Glutamatergic neuron (in vitro differentiated cells): Measurements from ENCODE around the gene RIOK3. TPM values are rescaled to one million over a fixed set of nuclear protein-coding genes. Genes with fewer than 3 reads are reported as not detected.

Source experiments
- DNase-seq: peaks from one replicate; pipeline ENCODE4 v3.0.0; 2022
- H3K27ac Mint-ChIP-seq: one replicate; pipeline ENCODE4 v1.8.0; 2020; ENCODE audit warnings: mild to moderate bottlenecking, mixed read lengths, inconsistent platforms; ENCODE audit not compliant: unreplicated experiment
- H3K27me3 Mint-ChIP-seq: one replicate; pipeline ENCODE4 v1.8.0; 2020; ENCODE audit warnings: mild to moderate bottlenecking, moderate library complexity, mixed read lengths, inconsistent platforms; ENCODE audit not compliant: unreplicated experiment
- H3K36me3 Mint-ChIP-seq: one replicate; pipeline ENCODE4 v1.8.0; 2020; ENCODE audit warnings: mild to moderate bottlenecking, mixed read lengths, inconsistent platforms; ENCODE audit not compliant: unreplicated experiment
- H3K4me1 Mint-ChIP-seq: one replicate; pipeline ENCODE4 v1.8.0; 2020; ENCODE audit warnings: mild to moderate bottlenecking, low read depth, mixed read lengths, inconsistent platforms; ENCODE audit not compliant: unreplicated experiment
- H3K4me3 Mint-ChIP-seq: one replicate; pipeline ENCODE4 v1.8.0; 2020; ENCODE audit warnings: mild to moderate bottlenecking, mixed read lengths, inconsistent platforms; ENCODE audit not compliant: unreplicated experiment
- H3K9me3 Mint-ChIP-seq: one replicate; pipeline ENCODE4 v1.8.0; 2020; ENCODE audit warnings: mild to moderate bottlenecking, moderate library complexity, mixed read lengths, inconsistent platforms; ENCODE audit not compliant: unreplicated experiment
- total RNA-seq: library from RNA; stranded (reverse); fragmentation: NEBNext Ultra II Directional; extraction: Animal tissue kit (Norgen Biotek cat#: 25700); gene quantifications from one replicate; pipeline ENCODE4 v1.2.1, GENCODE V29; 2021; ENCODE audit not compliant: unreplicated experiment
- TF ChIP-seq, protein P1 (sequence below): fragments of 200-600 bp; sonication (generic); IDR thresholded peaks from one replicate; pipeline ENCODE4 v1.5.0; 2021; ENCODE audit not compliant: partially characterized antibody, unreplicated experiment

The RIOK3 gene
- total RNA-seq, 1 donor from 2014 or later = 105 TPM

DNA sequence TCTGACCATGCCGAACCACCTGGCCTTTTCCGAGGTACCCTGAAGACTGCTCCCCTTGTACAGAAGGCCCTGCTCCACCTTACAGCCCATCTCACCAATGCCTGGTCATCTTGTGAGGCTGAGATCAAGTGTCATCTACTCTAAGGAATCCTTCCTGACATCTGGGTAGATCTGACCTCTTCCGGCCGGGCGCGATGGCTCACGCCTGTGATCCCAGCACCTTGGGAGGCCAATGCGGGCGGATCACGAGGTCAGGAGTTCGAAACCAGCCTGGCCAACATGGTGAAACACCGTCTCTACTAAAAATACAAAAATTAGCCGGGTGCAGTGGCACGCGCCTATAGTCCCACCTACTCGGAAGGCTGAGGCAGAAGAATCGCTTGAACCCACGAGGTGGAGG is 2.1 kb upstream of the RIOK3 start:
- Mint-ChIP-seq H3K4me3 (no peak overlapping the region), H3K27ac (no peak overlapping the region), H3K27me3 (peaks cover 3% of the 10 kb centered on the region), H3K4me1 (peaks cover 13% of the 10 kb centered on the region), H3K9me3 (peaks cover 8% of the 10 kb centered on the region), H3K36me3 (no peaks in the 10 kb centered on the region)
- no peak for DNase-seq
- TF ChIP-seq, protein P1, sequence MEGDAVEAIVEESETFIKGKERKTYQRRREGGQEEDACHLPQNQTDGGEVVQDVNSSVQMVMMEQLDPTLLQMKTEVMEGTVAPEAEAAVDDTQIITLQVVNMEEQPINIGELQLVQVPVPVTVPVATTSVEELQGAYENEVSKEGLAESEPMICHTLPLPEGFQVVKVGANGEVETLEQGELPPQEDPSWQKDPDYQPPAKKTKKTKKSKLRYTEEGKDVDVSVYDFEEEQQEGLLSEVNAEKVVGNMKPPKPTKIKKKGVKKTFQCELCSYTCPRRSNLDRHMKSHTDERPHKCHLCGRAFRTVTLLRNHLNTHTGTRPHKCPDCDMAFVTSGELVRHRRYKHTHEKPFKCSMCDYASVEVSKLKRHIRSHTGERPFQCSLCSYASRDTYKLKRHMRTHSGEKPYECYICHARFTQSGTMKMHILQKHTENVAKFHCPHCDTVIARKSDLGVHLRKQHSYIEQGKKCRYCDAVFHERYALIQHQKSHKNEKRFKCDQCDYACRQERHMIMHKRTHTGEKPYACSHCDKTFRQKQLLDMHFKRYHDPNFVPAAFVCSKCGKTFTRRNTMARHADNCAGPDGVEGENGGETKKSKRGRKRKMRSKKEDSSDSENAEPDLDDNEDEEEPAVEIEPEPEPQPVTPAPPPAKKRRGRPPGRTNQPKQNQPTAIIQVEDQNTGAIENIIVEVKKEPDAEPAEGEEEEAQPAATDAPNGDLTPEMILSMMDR = no peak

DNA sequence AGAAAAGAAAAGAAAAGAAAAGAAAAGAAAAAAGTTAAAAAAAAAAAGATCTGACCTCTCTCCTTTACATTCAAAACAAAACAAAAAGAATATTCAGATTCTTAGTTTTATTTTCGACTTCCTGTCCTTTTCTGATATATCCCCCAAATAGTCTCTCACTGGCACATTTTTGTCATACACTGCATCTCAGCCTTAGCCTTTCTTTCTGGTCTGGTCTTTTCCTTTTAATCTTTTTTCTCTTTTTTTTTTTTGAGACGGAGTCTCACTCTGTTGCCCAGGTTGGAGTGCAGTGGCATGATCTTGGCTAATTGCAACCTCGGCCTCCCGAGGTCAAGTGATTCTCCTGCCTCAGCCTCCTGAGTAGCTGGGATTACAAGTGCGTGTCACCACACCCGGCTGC is 1.6 kb upstream of the RIOK3 start:
- no peaks in the 10 kb centered on the region for H3K36me3 Mint-ChIP-seq
- TF ChIP-seq, protein P1 = no peak
- H3K4me1 Mint-ChIP-seq = peaks cover 13% of the 10 kb centered on the region
- DNase-seq = no peak
- H3K4me3 Mint-ChIP-seq = no peak overlapping the region
- peaks cover 3% of the 10 kb centered on the region for H3K27me3 Mint-ChIP-seq
- peaks cover 8% of the 10 kb centered on the region for H3K9me3 Mint-ChIP-seq
- H3K27ac Mint-ChIP-seq = no peak overlapping the region

DNA sequence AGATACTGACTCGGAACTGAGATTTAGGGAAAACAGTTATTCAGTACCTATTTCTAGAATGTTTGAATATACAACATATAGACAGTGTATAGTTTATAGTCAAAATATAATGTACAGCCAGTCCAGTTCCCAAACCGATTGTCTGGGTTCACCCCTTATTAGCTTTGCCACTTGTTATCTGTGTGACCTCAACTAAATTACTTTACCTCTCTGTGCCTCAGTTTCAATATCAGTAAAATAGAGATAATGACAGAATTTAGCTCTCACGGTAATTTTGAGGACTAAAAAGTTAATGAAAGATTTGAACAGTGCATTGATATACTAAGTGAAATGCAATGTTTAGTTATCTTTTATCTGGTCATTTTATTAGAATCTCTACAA is 750 bp upstream of the RIOK3 start:
- H3K27ac Mint-ChIP-seq = peak overlapping the region; percentile 97
- H3K27me3 Mint-ChIP-seq = peaks cover 3% of the 10 kb centered on the region
- TF ChIP-seq, protein P1 = no peak
- no peak for DNase-seq
- H3K9me3 Mint-ChIP-seq = peaks cover 10% of the 10 kb centered on the region
- H3K36me3 Mint-ChIP-seq = no peaks in the 10 kb centered on the region
- peak overlapping the region; percentile 92 for H3K4me3 Mint-ChIP-seq
- H3K4me1 Mint-ChIP-seq = peaks cover 17% of the 10 kb centered on the region

DNA sequence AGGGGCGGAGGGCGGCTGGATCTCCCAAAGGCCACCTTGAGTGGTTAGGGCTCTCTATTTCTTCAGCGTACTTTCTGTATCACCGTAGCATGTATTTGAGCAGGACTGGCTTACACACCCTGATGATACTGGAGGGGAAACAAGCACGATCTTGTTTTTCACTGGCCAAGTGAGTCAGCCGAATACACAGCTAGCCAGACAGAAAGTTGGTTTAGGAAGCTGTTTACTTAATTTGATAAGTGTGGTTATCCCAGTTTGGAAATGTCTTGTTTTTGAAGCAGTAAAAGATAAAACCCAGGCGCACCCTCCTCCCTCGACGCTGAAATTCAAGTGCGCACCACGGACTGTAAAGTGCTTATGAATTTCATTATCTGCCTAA is 582 bp downstream of the RIOK3 start:
- Mint-ChIP-seq H3K4me3 (peak overlapping the region; percentile 92), H3K27me3 (no peaks in the 10 kb centered on the region), H3K4me1 (peaks cover 25% of the 10 kb centered on the region), H3K9me3 (peaks cover 10% of the 10 kb centered on the region), H3K36me3 (no peaks in the 10 kb centered on the region), H3K27ac (peak overlapping the region; percentile 97)
- TF ChIP-seq, protein P1 = no peak
- no peak for DNase-seq

DNA sequence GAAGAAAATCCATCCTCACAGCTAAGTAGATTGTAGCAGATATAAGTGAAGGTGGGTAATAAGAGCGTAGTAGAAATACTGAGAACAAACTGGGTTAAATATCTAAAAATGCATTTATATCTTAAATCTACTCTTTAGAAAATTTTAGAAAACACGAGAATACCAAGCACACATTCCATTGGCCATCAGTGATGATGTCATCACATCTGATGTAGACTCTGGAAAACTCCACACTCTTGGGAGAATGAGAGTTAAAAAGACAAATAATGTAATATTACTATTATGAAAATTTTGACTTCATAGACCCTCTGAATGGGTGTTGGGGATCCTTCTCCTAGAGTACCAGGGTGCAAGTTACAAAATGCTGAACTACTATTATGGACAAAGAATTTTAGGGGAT is 3.7 kb downstream of the RIOK3 start:
- no peak overlapping the region for H3K27ac Mint-ChIP-seq
- H3K4me3 Mint-ChIP-seq = no peak overlapping the region
- peaks cover 29% of the 10 kb centered on the region for H3K4me1 Mint-ChIP-seq
- H3K27me3 Mint-ChIP-seq = no peaks in the 10 kb centered on the region
- H3K36me3 Mint-ChIP-seq = no peaks in the 10 kb centered on the region
- peaks cover 10% of the 10 kb centered on the region for H3K9me3 Mint-ChIP-seq
- TF ChIP-seq, protein P1 = no peak
- DNase-seq = no peak
